Ascending aorta (tissue), 2 donors: ENCODE data around the gene FANCI. TPM values are rescaled to one million over a fixed set of nuclear protein-coding genes. Genes with fewer than 3 reads are reported as not detected.

Experiments used
- DNase-seq, 2 donors: peaks; one replicate each; pipeline ENCODE4 v3.0.0-alpha.2; 2019; ENCODE audit warnings: low spot score in 2 of 2
- H3K27ac ChIP-seq, 2 donors: fragments of 200-600 bp; sonication (generic); one replicate each; pipeline ENCODE4 v1.5.1; 2016 to 2017; ENCODE audit warnings: mild to moderate bottlenecking in 1 of 2
- H3K27me3 ChIP-seq: fragments of 200-600 bp; sonication (generic); one replicate; pipeline ENCODE4 v1.5.1; 2017
- H3K36me3 ChIP-seq, 2 donors: fragments of 200-600 bp; sonication (generic); one replicate each; pipeline ENCODE4 v1.5.1; 2016
- H3K4me1 ChIP-seq, 2 donors: fragments of 200-600 bp; sonication (generic); one replicate each; pipeline ENCODE4 v1.5.1; 2016 to 2017; ENCODE audit warnings: mild to moderate bottlenecking in 1 of 2
- H3K4me3 ChIP-seq, 2 donors: fragments of 200-600 bp; sonication (generic); one replicate each; pipeline ENCODE4 v1.5.1; 2016 to 2017; ENCODE audit warnings: mild to moderate bottlenecking in 1 of 2
- H3K9me3 ChIP-seq, 2 donors: fragments of 200-600 bp; sonication (generic); one replicate each; pipeline ENCODE4 v1.5.1; 2016
- intact Hi-C: fragments of 100-400 bp; cut with DNase I; formaldehyde crosslinking; loops from one replicate; pipeline ENCODE4 v1.15.1; 2023
- total RNA-seq: library from RNA; depleted of rRNA; stranded (reverse); fragments of >200 nt; gene quantifications from one replicate; pipeline ENCODE4 v1.1.0, GENCODE V29; 2016
- TF ChIP-seq, protein P1 (sequence below), 3 experiments: fragments of 200-600 bp in 2 of 3; fragments of 450-650 bp in 1 of 3; sonication (generic) in 2 of 3; IDR thresholded peaks; one replicate each; pipeline ENCODE4 v1.5.1; 2016 to 2019; ENCODE audit warnings: antibody characterized with exemption in 3 of 3, mild to moderate bottlenecking in 1 of 3, moderate library complexity in 1 of 3

FANCI gene
- total RNA-seq, 1 donor from 2014 or later, result not detected

DNA sequence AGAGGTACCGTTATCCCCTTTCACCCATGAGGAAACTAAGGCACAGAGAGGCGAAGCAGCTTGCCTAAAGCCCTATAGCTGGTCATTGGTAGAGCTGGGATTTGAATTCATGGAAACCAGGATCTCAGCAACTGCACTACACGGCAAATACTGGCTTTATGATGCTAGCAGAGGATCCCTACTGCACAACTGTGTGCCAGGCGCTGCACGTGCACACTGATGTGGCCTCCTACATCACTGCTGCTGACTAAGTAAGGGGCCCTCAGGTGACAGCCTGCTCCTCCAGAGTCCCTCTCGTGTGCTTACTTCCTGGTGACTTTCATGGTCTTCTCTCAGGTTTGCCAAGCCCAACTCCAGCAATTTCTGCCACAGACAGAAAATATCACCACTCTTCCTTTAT lies 94.3 kb downstream of the FANCI start:
- no peak for DNase-seq
- H3K9me3 ChIP-seq, result no peaks in the 10 kb centered on the region
- TF ChIP-seq, protein P1, sequence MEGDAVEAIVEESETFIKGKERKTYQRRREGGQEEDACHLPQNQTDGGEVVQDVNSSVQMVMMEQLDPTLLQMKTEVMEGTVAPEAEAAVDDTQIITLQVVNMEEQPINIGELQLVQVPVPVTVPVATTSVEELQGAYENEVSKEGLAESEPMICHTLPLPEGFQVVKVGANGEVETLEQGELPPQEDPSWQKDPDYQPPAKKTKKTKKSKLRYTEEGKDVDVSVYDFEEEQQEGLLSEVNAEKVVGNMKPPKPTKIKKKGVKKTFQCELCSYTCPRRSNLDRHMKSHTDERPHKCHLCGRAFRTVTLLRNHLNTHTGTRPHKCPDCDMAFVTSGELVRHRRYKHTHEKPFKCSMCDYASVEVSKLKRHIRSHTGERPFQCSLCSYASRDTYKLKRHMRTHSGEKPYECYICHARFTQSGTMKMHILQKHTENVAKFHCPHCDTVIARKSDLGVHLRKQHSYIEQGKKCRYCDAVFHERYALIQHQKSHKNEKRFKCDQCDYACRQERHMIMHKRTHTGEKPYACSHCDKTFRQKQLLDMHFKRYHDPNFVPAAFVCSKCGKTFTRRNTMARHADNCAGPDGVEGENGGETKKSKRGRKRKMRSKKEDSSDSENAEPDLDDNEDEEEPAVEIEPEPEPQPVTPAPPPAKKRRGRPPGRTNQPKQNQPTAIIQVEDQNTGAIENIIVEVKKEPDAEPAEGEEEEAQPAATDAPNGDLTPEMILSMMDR (IDR thresholded peaks at IDR 0.05), result no peak
- no peaks in the 10 kb centered on the region for H3K27me3 ChIP-seq
- intact Hi-C loops, result loop anchor here (10.0 kb wide), 3 partner anchors 443 to 1093 kb away; partner anchors contain the start of genes DET1 and HAPLN3
- peaks cover 7 to 15% of the 10 kb centered on the region in 2 donors for H3K4me1 ChIP-seq
- no peak overlapping the region for H3K4me3 ChIP-seq
- H3K36me3 ChIP-seq, result peaks cover 6 to 7% of the 10 kb centered on the region in 2 donors
- no peak overlapping the region for H3K27ac ChIP-seq

DNA sequence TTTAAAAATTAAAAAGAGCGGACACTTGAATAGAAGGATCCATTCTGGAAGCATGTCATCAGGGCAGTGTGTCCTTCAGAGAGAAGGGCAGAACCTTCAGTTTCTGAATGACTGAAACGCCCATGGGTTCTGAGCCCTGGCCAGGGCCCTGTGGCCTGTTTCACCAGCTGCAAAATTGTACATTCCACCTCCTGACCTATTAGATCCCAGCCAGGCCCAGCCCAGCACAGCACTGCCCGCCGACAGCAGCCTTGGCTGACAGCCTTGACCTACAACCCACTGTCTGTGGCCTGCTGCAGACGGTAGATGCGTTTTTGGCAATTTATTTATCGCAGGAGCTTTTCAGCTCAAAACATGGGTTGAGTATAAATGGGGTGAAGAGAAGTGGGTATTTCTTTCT lies 96.8 kb downstream of the FANCI start:
- no peak overlapping the region for H3K27ac ChIP-seq
- TF ChIP-seq, protein P1 (IDR thresholded peaks at IDR 0.05), result no peak
- no peak overlapping the region for H3K4me3 ChIP-seq
- no peaks in the 10 kb centered on the region for H3K36me3 ChIP-seq
- DNase-seq, result no peak
- H3K9me3 ChIP-seq, result no peaks in the 10 kb centered on the region
- H3K4me1 ChIP-seq, result no peaks in the 10 kb centered on the region
- intact Hi-C loops, result no loop called here
- no peaks in the 10 kb centered on the region for H3K27me3 ChIP-seq

DNA sequence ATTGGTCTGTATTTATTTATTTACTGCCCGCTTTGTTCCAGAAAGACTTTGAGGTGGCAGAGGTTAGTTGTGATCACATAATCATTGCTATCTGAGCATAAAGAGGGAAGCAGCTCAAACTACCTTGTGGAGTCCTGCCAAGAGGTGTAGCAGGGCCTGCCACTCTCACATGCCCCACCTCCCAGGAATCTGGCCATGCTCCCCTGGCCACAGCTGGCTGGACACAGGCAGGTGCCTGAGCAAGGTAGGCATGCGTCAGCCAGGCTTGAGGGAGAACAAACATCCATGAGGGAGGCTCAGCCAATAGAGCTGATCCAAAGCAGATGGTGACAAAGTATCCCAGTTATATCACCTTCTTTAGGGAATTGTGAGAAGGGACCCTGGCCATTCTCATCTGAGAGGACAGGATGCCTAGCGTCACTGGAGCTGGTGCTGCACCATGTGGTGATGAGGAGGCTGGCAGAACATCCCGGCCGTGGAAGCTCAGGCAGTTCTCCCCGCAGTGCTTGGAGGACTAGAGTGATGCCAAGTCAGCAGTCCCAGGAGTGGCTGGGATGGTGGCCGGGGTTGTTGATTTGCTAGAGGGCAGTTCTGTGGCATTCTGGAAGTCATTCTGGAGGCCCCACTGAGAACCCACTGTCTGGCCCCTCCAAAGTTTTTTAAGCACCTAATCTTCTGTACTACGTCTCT lies 97.7 kb downstream of the FANCI start:
- Histone ChIP-seq H3K9me3 (no peaks in the 10 kb centered on the region), H3K27me3 (no peaks in the 10 kb centered on the region), H3K36me3 (no peaks in the 10 kb centered on the region), H3K4me1 (no peaks in the 10 kb centered on the region), H3K27ac (no peak overlapping the region), H3K4me3 (no peak overlapping the region)
- intact Hi-C loops, result no loop called here
- no peak for DNase-seq
- TF ChIP-seq, protein P1 (IDR thresholded peaks at IDR 0.05), result no peak

DNA sequence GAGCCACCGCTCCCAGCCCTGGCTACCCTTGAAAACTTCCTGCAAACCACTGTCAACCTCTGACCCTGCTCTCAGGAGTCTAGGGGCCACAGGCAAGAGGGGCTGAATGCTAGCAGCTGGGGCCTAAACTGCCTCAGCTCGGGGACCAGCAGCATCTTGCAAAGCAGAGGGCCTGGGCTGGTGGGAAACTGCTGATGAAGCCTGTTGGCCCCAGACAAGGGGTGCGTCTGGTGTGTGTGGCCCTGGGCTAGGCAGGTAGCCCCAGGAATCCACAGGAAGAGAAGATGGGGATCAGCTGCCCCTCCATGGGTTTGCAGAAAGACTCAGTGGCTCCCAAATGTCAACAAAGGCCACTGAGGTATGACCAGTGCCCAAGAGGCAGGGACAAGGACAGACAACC lies 99.1 kb downstream of the FANCI start:
- H3K4me1 ChIP-seq, result no peaks in the 10 kb centered on the region
- H3K27me3 ChIP-seq, result no peaks in the 10 kb centered on the region
- H3K9me3 ChIP-seq, result no peaks in the 10 kb centered on the region
- H3K36me3 ChIP-seq, result no peaks in the 10 kb centered on the region
- H3K4me3 ChIP-seq, result no peak overlapping the region
- DNase-seq, result no peak
- TF ChIP-seq, protein P1 (IDR thresholded peaks at IDR 0.05), result no peak
- no peak overlapping the region for H3K27ac ChIP-seq
- intact Hi-C loops, result no loop called here

DNA sequence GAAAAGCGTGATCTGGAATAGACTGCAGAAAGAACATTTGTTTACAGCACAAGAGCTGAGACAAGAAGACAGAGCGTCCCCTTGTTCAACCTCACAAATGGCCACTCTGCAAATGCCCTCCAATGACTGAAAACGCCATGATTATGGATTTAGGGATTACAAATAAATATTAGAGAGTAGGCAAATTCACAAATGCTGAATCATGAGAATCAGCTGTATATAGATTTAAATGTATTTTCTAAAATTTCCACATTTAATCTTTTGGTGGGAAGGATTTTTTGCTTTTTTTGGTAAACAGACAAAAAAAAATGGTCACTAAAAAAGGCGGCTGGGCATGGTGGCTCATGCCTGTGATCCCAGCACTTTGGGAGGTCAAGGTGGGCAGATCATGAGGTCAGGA lies 101.5 kb downstream of the FANCI start:
- Histone ChIP-seq H3K27me3 (no peaks in the 10 kb centered on the region), H3K36me3 (no peaks in the 10 kb centered on the region), H3K4me1 (no peaks in the 10 kb centered on the region), H3K4me3 (no peak overlapping the region), H3K27ac (no peak overlapping the region), H3K9me3 (no peaks in the 10 kb centered on the region)
- intact Hi-C loops, result no loop called here
- TF ChIP-seq, protein P1 (IDR thresholded peaks at IDR 0.05), result no peak
- no peak for DNase-seq
